ENCODE data around the gene FAM177B. TPM values are rescaled to one million over a fixed set of nuclear protein-coding genes. Genes with fewer than 3 reads are reported as not detected.

Gene FAM177B
- total RNA-seq, 1 experiment from 2014 or later: not detected

DNA sequence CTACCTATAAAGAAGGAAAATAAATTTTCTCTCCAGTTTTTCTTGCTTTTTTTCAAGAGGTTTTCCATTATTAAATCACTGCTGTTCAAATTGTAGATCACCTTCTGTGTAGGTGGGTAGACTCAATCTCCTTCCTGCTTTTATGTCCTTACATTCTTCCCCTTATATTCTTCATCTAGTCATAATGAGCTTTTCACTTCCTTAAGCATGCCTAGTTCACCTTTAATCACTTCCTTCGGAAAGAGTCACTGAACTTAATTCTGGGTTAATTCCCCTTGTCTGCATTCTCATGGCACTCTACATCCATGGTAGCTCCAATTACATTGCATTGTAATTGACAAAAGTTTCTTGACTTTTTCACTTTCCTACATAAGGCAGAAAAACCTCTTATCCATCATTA lies 6.1 kb upstream of the FAM177B start:
- POLR2A ChIA-PET: no interaction called here
- CTCF ChIA-PET: no interaction called here
- peaks cover 49% of the 10 kb centered on the region for H3K36me3 Mint-ChIP-seq (ENCODE audit: insufficient read depth, unreplicated experiment)

DNA sequence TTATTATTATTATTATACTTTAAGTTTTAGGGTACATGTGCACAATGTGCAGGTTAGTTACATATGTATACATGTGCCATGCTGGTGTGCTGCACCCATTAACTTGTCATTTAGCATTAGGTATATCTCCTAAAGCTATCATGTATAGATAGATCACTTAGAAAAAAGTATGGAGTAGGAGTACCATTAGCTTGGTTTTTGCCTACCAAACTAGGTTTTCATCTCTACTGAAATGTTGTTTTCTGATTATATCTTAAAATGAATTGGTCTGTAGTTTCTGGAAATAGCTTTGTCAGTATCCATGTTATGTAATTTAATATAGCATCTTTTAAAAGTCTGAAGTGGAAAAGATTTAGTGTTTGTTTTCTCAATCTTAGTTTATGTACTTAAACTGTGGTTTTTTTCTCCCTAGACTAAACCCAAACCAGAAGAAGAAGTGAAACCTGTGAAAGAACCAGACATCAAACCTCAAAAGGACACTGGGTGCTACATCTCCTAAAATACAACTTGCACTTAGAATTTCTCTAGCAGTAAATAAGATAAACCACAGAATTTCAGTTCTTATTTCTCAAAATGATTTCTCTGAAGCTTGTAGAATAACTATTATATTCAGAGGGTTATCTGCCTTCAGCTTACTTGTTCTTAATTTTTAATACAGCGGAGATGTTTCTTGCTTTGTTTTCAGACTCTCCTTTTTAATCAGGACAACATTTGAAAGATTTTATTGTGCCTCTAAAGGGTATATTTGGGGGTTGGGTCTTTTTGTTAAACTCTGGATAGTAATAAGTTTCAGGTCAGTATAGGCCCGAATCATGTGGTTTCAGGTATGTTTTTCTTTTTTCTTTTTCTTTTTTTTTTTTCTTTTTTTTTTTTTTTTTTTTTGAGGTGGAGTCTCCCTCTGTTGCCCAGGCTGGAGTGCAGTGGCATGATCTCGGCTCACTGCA lies 4.5 kb upstream of the FAM177B start:
- H3K9me3 ChIP-seq: no peaks in the 10 kb centered on the region
- POLR2A ChIA-PET: no interaction called here
- BruUV-seq (replicated peaks): no TSS peak
- Mint-ChIP-seq H3K4me3 (ENCODE audit: unreplicated experiment) (no peak overlapping the region), H3K27ac (ENCODE audit: unreplicated experiment) (no peak overlapping the region), H3K4me1 (ENCODE audit: low read depth, unreplicated experiment) (no peaks in the 10 kb centered on the region), H3K27me3 (ENCODE audit: insufficient read depth, unreplicated experiment) (no peaks in the 10 kb centered on the region), H3K36me3 (ENCODE audit: insufficient read depth, unreplicated experiment) (peaks cover 46% of the 10 kb centered on the region), H3K9me3 (ENCODE audit: unreplicated experiment) (no peaks in the 10 kb centered on the region)
- intact Hi-C loops (cut with micrococcal nuclease; ENCODE audit: unreplicated experiment): no loop called here
- H3K4me1 ChIP-seq: no peaks in the 10 kb centered on the region; the same call in 1 of the 2 replicates
- no peak overlapping the region for H3K4me3 ChIP-seq (ENCODE audit: low read depth, low read length)
- DNase-seq: no peak
- no peaks in the 10 kb centered on the region for H3K27me3 ChIP-seq (replicated peaks; ENCODE audit: control insufficient read depth, insufficient read depth, low read length)
- TF ChIP-seq, protein P1, sequence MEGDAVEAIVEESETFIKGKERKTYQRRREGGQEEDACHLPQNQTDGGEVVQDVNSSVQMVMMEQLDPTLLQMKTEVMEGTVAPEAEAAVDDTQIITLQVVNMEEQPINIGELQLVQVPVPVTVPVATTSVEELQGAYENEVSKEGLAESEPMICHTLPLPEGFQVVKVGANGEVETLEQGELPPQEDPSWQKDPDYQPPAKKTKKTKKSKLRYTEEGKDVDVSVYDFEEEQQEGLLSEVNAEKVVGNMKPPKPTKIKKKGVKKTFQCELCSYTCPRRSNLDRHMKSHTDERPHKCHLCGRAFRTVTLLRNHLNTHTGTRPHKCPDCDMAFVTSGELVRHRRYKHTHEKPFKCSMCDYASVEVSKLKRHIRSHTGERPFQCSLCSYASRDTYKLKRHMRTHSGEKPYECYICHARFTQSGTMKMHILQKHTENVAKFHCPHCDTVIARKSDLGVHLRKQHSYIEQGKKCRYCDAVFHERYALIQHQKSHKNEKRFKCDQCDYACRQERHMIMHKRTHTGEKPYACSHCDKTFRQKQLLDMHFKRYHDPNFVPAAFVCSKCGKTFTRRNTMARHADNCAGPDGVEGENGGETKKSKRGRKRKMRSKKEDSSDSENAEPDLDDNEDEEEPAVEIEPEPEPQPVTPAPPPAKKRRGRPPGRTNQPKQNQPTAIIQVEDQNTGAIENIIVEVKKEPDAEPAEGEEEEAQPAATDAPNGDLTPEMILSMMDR (IDR thresholded peaks at IDR 0.05; ENCODE audit: insufficient read depth in 1 of 2, low read depth in 1 of 2, low read length in 1 of 2, severe bottlenecking in 1 of 2, unreplicated experiment in 1 of 2): no peak
- H3K36me3 ChIP-seq (ENCODE audit: control insufficient read depth, insufficient read depth, low read length): no peaks in the 10 kb centered on the region
- CTCF ChIA-PET: no interaction called here

More for the DNA sequence above, 6.1 kb upstream of the FAM177B start:
- Mint-ChIP-seq H3K4me3 (ENCODE audit: unreplicated experiment) (no peak overlapping the region), H3K4me1 (ENCODE audit: low read depth, unreplicated experiment) (no peaks in the 10 kb centered on the region), H3K9me3 (ENCODE audit: unreplicated experiment) (no peaks in the 10 kb centered on the region), H3K27me3 (ENCODE audit: insufficient read depth, unreplicated experiment) (no peaks in the 10 kb centered on the region), H3K27ac (ENCODE audit: unreplicated experiment) (no peak overlapping the region)
- Histone ChIP-seq H3K27me3 (replicated peaks; ENCODE audit: control insufficient read depth, insufficient read depth, low read length) (no peaks in the 10 kb centered on the region), H3K9me3 (no peaks in the 10 kb centered on the region), H3K4me1 (no peaks in the 10 kb centered on the region), H3K4me3 (ENCODE audit: low read depth, low read length) (no peak overlapping the region), H3K36me3 (ENCODE audit: control insufficient read depth, insufficient read depth, low read length) (no peaks in the 10 kb centered on the region)
- no TSS peak for BruUV-seq (replicated peaks)
- no peak for DNase-seq
- TF ChIP-seq, protein P1 (IDR thresholded peaks at IDR 0.05; ENCODE audit: insufficient read depth in 1 of 2, low read depth in 1 of 2, low read length in 1 of 2, severe bottlenecking in 1 of 2, unreplicated experiment in 1 of 2): no peak
- intact Hi-C loops (cut with micrococcal nuclease; ENCODE audit: unreplicated experiment): no loop called here

DNA sequence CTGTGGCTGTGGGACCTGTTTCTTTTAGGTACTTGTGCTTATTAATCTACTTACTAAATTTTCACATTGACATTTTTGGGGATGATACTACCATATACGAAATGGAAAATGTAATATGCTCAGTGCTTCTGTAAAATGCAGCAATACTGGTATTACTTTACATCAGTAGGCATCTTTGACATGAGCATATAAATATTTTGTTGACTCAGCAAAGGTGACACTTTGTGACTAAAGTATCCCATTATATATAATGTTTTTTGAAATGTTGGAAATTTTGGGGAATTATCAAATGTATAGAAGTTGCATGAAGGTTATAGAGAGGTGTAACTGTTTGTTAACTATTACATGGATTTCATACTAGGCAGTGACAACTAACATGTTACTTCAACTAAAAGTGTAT lies 2.3 kb upstream of the FAM177B start:
- intact Hi-C loops (cut with micrococcal nuclease; ENCODE audit: unreplicated experiment): no loop called here
- H3K27me3 ChIP-seq (replicated peaks; ENCODE audit: control insufficient read depth, insufficient read depth, low read length): no peaks in the 10 kb centered on the region
- no peak overlapping the region for H3K27ac Mint-ChIP-seq (ENCODE audit: unreplicated experiment)
- DNase-seq: no peak
- ChIA-PET CTCF (no interaction called here), POLR2A (no interaction called here)
- peaks cover 28% of the 10 kb centered on the region for H3K36me3 Mint-ChIP-seq (ENCODE audit: insufficient read depth, unreplicated experiment)
- H3K9me3 Mint-ChIP-seq (ENCODE audit: unreplicated experiment): no peaks in the 10 kb centered on the region
- H3K4me3 ChIP-seq (ENCODE audit: low read depth, low read length): no peak overlapping the region
- no peaks in the 10 kb centered on the region for H3K9me3 ChIP-seq
- H3K4me3 Mint-ChIP-seq (ENCODE audit: unreplicated experiment): no peak overlapping the region
- H3K27me3 Mint-ChIP-seq (ENCODE audit: insufficient read depth, unreplicated experiment): no peaks in the 10 kb centered on the region
- TF ChIP-seq, protein P1 (IDR thresholded peaks at IDR 0.05; ENCODE audit: insufficient read depth in 1 of 2, low read depth in 1 of 2, low read length in 1 of 2, severe bottlenecking in 1 of 2, unreplicated experiment in 1 of 2): no peak
- H3K4me1 ChIP-seq: no peaks in the 10 kb centered on the region; the same call in 1 of the 2 replicates
- H3K36me3 ChIP-seq (ENCODE audit: control insufficient read depth, insufficient read depth, low read length): no peaks in the 10 kb centered on the region
- BruUV-seq (replicated peaks): no TSS peak
- H3K4me1 Mint-ChIP-seq (ENCODE audit: low read depth, unreplicated experiment): no peaks in the 10 kb centered on the region
